Mucosa of gallbladder (tissue), 1 donor: ENCODE measurements around the gene DAD1. TPM values are rescaled to one million over a fixed set of nuclear protein-coding genes. Genes with fewer than 3 reads are reported as not detected.
"Not testable (repeated sequence)": the region's sequence is repeated elsewhere in the genome, so short reads cannot be mapped to it uniquely, and the experiment has no call there.

Experiments
- DNase-seq: peaks from one replicate; pipeline ENCODE4 v3.0.0-alpha.2; 2020; ENCODE audit warnings: low spot score
- total RNA-seq: library from RNA; stranded (reverse); gene quantifications from one replicate; pipeline ENCODE4 v1.2.1, GENCODE V29; 2021
- donor health status: DM: no; HTN: no; CAD: no.

The DAD1 gene
- total RNA-seq, 1 donor from 2014 or later, result 235 TPM

- DNase-seq, result no peak
Observed at GRCh38 chr14:22567437-22567836, 21.6 kb downstream of the DAD1 start.

GRCh38 chr14:22566845-22567244 lies 22.2 kb downstream of the DAD1 start:
- no peak for DNase-seq

- not testable (repeated sequence) for DNase-seq
Observed at GRCh38 chr14:22566266-22566665, 22.8 kb downstream of the DAD1 start.

GRCh38 chr14:22565391-22565945 lies 23.6 kb downstream of the DAD1 start:
- no peak for DNase-seq

- DNase-seq, result no peak
Observed at GRCh38 chr14:22564463-22564862, 24.6 kb downstream of the DAD1 start.

GRCh38 chr14:22563987-22564386 lies 25.0 kb downstream of the DAD1 start:
- no peak for DNase-seq

GRCh38 chr14:22561661-22562579 lies 27.1 kb downstream of the DAD1 start:
- no peak for DNase-seq

- no peak for DNase-seq
Observed at GRCh38 chr14:22561366-22561660, 27.7 kb downstream of the DAD1 start.

- peak; percentile 83 for DNase-seq
Observed at GRCh38 chr14:22560662-22561365, 28.2 kb downstream of the DAD1 start.

- DNase-seq, result no peak
Observed at GRCh38 chr14:22559041-22559440, 30.0 kb downstream of the DAD1 start.

- no peak for DNase-seq
Observed at GRCh38 chr14:22558221-22558913, 30.7 kb downstream of the DAD1 start.

GRCh38 chr14:22557846-22558220 lies 31.2 kb downstream of the DAD1 start:
- DNase-seq, result no peak

GRCh38 chr14:22556990-22557623 lies 31.9 kb downstream of the DAD1 start:
- peak; percentile 87 for DNase-seq

GRCh38 chr14:22556021-22556989 lies 32.7 kb downstream of the DAD1 start:
- peak; percentile 85 for DNase-seq

- DNase-seq, result no peak
Observed at GRCh38 chr14:22555384-22556011, 33.5 kb downstream of the DAD1 start.

GRCh38 chr14:22554498-22555383 lies 34.3 kb downstream of the DAD1 start:
- DNase-seq, result no peak

- DNase-seq, result not testable (repeated sequence)
Observed at GRCh38 chr14:22553861-22554497, 35.0 kb downstream of the DAD1 start.

- no peak for DNase-seq
Observed at GRCh38 chr14:22553445-22553844, 35.6 kb downstream of the DAD1 start.

- DNase-seq, result no peak
Observed at GRCh38 chr14:22552827-22553076, 36.3 kb downstream of the DAD1 start.
